Glomerular endothelial cell (primary cell): ENCODE measurements around the gene PPP1R3G. TPM values are rescaled to one million over a fixed set of nuclear protein-coding genes. Genes with fewer than 3 reads are reported as not detected.
A peak's percentile ranks its signal among the peaks of the same experiment; 100 is the strongest.
"Not testable (repeated sequence)": the region's sequence is repeated elsewhere in the genome, so short reads cannot be mapped to it uniquely, and the experiment has no call there.

Experiments used
- DNase-seq: peaks from one replicate; pipeline ENCODE4 v3.0.0-alpha.2; 2011; ENCODE audit warnings: low read depth, low spot score; ENCODE audit errors: extremely low read depth
- total RNA-seq: library from RNA; depleted of rRNA; stranded (reverse); fragments of >200 nt; gene quantifications from 2 replicates; pipeline ENCODE4 v1.2.3, GENCODE V29; 2015

Gene PPP1R3G
- total RNA-seq, 1 donor from 2014 or later = 0.70 TPM

GRCh38 chr6:5115168-5115567, 30.0 kb downstream of the PPP1R3G start:
- DNase-seq = no peak

- no peak for DNase-seq
These were observed 31.3 kb downstream of the PPP1R3G start for GRCh38 chr6:5116243-5116991.

GRCh38 chr6:5119090-5119951, 34.2 kb downstream of the PPP1R3G start:
- DNase-seq = no peak

GRCh38 chr6:5120011-5120410, 34.9 kb downstream of the PPP1R3G start:
- DNase-seq = no peak

GRCh38 chr6:5120543-5120942, 35.4 kb downstream of the PPP1R3G start:
- not testable (repeated sequence) for DNase-seq

- DNase-seq = no peak
These were observed 36.3 kb downstream of the PPP1R3G start for GRCh38 chr6:5121479-5121878.

GRCh38 chr6:5121956-5122355, 36.8 kb downstream of the PPP1R3G start:
- no peak for DNase-seq

- no peak for DNase-seq
These were observed 37.5 kb downstream of the PPP1R3G start for GRCh38 chr6:5122504-5123112.

GRCh38 chr6:5123296-5124143, 38.4 kb downstream of the PPP1R3G start:
- DNase-seq = no peak

- no peak for DNase-seq
These were observed 39.4 kb downstream of the PPP1R3G start for GRCh38 chr6:5124526-5124925.

GRCh38 chr6:5125152-5126006, 40.2 kb downstream of the PPP1R3G start:
- no peak for DNase-seq

- no peak for DNase-seq
These were observed 41.1 kb downstream of the PPP1R3G start for GRCh38 chr6:5126214-5126613.

GRCh38 chr6:5127106-5127687, 42.1 kb downstream of the PPP1R3G start:
- DNase-seq = no peak

GRCh38 chr6:5128351-5128750, 43.2 kb downstream of the PPP1R3G start:
- DNase-seq = no peak

- no peak for DNase-seq
These were observed 45.2 kb downstream of the PPP1R3G start for GRCh38 chr6:5130135-5130866.

GRCh38 chr6:5132731-5133130, 47.6 kb downstream of the PPP1R3G start:
- DNase-seq = peak; percentile 84

GRCh38 chr6:5133943-5134342, 48.8 kb downstream of the PPP1R3G start:
- DNase-seq = no peak

GRCh38 chr6:5135788-5136376, 50.7 kb downstream of the PPP1R3G start:
- DNase-seq = no peak
